GM12875 (cell line): ENCODE data around the gene CERS6.

ENCODE experiments used
- H3K4me3 ChIP-seq: one replicate; pipeline ENCODE4 v1.5.1; 2011; ENCODE audit warnings: low read depth, low read length, control low read depth
- TF ChIP-seq, protein P1 (sequence below): IDR thresholded peaks from 2 replicates; pipeline ENCODE4 v1.5.1; 2011; ENCODE audit warnings: low read depth, mild to moderate bottlenecking, control low read depth, inconsistent platforms, low read length, moderate library complexity, borderline replicate concordance; ENCODE audit not compliant: insufficient read depth

CERS6 gene

DNA sequence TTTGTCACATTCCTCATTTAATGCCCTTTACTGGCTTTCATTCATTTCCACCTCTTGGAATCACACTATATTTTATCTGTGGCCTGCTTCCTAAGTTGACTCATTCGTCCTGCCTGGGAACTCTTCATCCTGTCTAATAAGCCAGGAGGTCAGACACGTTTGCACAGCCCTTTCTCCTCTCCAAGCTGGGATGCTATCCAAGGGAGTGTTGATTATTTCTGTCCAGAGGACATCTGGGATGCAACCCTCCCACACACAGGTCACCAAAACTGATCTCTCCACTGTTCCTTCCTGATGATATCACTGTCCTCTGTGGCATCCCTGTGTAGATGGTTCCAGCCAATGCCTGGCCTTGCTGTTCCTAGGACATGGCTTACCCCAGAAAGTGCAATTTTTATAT is 266.5 kb downstream of the CERS6 start:
- TF ChIP-seq, protein P1, sequence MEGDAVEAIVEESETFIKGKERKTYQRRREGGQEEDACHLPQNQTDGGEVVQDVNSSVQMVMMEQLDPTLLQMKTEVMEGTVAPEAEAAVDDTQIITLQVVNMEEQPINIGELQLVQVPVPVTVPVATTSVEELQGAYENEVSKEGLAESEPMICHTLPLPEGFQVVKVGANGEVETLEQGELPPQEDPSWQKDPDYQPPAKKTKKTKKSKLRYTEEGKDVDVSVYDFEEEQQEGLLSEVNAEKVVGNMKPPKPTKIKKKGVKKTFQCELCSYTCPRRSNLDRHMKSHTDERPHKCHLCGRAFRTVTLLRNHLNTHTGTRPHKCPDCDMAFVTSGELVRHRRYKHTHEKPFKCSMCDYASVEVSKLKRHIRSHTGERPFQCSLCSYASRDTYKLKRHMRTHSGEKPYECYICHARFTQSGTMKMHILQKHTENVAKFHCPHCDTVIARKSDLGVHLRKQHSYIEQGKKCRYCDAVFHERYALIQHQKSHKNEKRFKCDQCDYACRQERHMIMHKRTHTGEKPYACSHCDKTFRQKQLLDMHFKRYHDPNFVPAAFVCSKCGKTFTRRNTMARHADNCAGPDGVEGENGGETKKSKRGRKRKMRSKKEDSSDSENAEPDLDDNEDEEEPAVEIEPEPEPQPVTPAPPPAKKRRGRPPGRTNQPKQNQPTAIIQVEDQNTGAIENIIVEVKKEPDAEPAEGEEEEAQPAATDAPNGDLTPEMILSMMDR, result no peak
- no peak overlapping the region for H3K4me3 ChIP-seq

DNA sequence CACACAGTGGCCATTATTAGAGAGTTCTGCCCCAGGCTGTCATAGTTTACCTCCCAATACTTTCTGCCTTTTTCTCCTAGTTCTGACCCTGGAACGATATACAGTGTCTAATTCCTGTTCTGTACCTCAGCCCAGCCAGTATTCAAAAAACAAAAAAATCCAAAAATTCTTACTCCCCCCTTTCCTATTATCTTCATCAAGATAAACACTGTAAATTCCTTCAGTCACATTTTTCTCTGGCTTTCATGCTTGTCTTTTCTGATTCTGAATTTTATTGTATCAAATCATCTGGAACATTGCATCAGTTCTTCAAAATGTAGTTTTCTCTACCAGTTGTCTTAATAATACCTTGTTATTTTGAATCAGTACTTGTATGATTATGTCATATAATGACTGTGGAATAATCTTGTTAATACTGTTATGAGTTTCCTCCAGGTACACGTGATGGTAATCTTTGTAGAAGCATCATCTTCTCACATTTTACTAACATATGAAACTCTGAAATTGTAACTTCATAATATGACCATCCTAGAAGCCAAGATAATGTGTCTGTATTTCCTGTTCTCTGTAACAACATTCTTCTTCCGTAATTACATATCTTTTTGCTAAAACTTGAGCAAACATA is 267.3 kb downstream of the CERS6 start:
- no peak overlapping the region for H3K4me3 ChIP-seq
- TF ChIP-seq, protein P1, result no peak

DNA sequence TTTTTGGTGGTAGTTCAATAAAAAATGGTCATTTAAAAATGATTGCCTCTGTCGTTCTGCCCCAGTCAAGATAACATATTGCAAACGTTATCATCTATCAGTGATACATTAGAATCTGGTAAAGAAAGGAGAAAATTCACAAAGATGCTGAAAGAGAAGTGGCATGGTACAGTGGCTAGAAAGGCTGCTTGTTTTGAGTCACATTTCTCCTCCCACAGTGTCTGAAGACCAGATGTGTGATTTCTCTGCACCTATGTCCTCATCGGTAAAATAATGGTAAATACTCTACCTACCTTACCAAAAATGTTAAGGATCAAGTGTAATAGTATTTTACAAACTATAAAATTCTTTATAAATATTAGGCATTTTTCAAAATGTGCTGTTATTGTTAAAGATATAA is 270.3 kb downstream of the CERS6 start:
- H3K4me3 ChIP-seq, result no peak overlapping the region

DNA sequence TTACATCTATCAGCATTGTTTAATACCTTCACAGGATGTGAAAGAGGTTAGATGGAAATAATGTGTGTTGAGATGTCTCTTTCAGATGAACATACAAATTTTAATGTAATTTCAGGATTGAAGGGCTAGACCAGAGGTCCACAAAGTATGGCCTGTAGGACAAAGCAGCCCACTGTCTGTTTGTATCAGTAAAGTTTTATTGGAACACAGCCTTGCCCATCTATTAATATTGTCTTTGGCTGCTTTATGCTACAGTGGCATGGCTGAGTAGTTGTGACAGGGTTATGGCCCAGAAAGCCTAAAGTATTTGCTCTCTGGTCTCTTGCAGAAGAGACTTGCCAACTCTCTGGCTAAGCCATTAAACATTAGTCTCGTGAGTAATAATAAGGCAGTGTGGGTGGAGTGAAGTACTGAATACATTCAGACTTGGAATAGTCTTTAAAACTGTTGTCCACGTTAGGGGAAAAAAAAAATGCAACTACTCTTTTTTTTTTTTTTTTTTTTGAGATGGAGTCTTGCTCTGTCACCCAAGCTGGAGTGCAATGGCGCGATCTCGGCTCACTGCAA is 271.9 kb downstream of the CERS6 start:
- no peak overlapping the region for H3K4me3 ChIP-seq
- TF ChIP-seq, protein P1, result no peak

More for the DNA sequence above, 270.3 kb downstream of the CERS6 start:
- TF ChIP-seq, protein P1, result no peak

DNA sequence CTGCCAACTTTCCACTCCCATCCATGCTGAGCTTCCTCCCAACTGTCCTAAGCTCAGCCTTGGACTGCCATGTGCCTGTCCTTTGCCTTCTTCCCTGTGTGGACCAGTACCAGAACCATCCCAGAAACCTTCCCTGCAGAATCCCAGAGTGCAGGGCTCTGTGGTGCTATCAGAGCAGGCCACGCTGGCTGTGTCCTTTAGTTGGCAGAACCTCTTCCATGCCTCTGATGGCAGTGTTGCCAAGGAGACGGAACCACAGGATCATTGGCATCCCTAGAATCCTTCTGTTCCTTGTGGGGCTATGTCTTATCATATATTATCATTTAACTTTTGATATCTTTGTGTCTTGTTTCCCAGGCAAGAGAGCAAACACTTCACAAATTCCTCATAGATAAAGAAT is 273.4 kb downstream of the CERS6 start:
- TF ChIP-seq, protein P1, result no peak
- H3K4me3 ChIP-seq, result no peak overlapping the region

DNA sequence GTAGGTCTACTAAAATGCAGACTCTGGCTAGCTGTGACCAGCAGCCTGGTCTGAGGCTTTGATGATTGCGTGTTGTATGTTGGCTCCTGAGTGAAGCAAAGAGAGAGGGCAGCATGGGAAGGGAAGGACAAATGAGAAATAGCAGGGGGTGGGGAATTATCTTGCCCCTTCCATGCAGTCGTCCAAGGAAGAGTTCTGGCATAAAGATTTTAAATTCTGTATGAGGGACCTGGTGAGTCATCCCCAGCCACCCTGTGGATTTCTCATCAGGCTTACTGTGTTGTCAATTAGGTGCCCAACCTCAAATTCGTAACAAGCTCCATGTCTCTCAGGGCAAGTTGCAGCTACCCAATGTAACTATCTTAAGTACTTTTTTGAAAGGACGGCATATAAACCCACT is 274.3 kb downstream of the CERS6 start:
- TF ChIP-seq, protein P1, result no peak

DNA sequence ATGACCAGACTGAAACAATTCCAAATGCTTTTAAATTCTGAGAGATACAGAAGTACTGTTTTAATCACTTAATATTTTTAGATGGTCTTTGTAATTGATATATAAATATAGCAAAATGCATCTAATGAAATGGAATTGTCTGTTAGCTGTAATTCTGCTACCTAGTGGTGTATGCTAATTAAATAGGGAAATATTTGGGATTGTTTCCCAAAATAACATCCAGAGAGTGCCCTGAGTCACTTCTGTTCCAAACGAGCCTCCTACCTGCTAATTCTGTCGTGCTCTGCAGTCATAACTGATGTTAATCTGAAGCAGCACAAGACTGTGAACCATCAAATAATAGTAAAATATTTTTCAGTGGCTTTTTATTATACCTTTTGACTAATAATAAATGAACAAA is 274.9 kb downstream of the CERS6 start:
- TF ChIP-seq, protein P1, result no peak
- no peak overlapping the region for H3K4me3 ChIP-seq

More for the DNA sequence above, 274.3 kb downstream of the CERS6 start:
- no peak overlapping the region for H3K4me3 ChIP-seq
